H9 (cell line): ENCODE data around the gene NRXN3. TPM values are rescaled to one million over a fixed set of nuclear protein-coding genes. Genes with fewer than 3 reads are reported as not detected.

Experiments used
- DNase-seq: peaks from one replicate; pipeline ENCODE4 v3.0.0-alpha.2; 2017
- H2AFZ ChIP-seq: one replicate; pipeline ENCODE4 v1.6.1; 2013; ENCODE audit warnings: mild to moderate bottlenecking, low read length, control low read depth, moderate library complexity
- H2AK5ac ChIP-seq: 2 replicates; pipeline ENCODE4 v1.6.1; 2013; ENCODE audit warnings: low read length, control low read depth, mixed read lengths; ENCODE audit not compliant: insufficient read length
- H2BK120ac ChIP-seq: one replicate; pipeline ENCODE4 v1.6.1; 2013; ENCODE audit warnings: low read depth, mild to moderate bottlenecking, low read length, control low read depth, inconsistent platforms; ENCODE audit not compliant: poor library complexity, severe bottlenecking
- H2BK12ac ChIP-seq: 2 replicates; pipeline ENCODE4 v1.6.1; 2013; ENCODE audit warnings: low read length, control low read depth, mixed read lengths, low read depth; ENCODE audit not compliant: insufficient read length
- H2BK15ac ChIP-seq: 2 replicates; pipeline ENCODE4 v1.6.1; 2013; ENCODE audit warnings: low read depth, low read length, control low read depth
- H2BK20ac ChIP-seq: one replicate; pipeline ENCODE4 v1.6.1; 2013; ENCODE audit warnings: low read depth, mild to moderate bottlenecking, low read length, control low read depth, inconsistent platforms; ENCODE audit not compliant: poor library complexity, severe bottlenecking
- H2BK5ac ChIP-seq: 2 replicates; pipeline ENCODE4 v1.6.1; 2013; ENCODE audit warnings: low read length, control low read depth, mixed read lengths; ENCODE audit not compliant: insufficient read length
- H3K14ac ChIP-seq: 2 replicates; pipeline ENCODE4 v1.6.1; 2013; ENCODE audit warnings: low read length, control low read depth; ENCODE audit not compliant: insufficient read depth
- H3K18ac ChIP-seq: 2 replicates; pipeline ENCODE4 v1.6.1; 2013; ENCODE audit warnings: low read depth, mild to moderate bottlenecking, mixed read lengths, low read length, control low read depth; ENCODE audit not compliant: insufficient read length
- H3K23ac ChIP-seq: 2 replicates; pipeline ENCODE4 v1.6.1; 2013; ENCODE audit warnings: low read length, control low read depth, mixed read lengths, low read depth; ENCODE audit not compliant: insufficient read length
- H3K23me2 ChIP-seq: 2 replicates; pipeline ENCODE4 v1.6.1; 2013; ENCODE audit warnings: low read depth, mild to moderate bottlenecking, mixed read lengths, low read length, control low read depth; ENCODE audit not compliant: insufficient read length, poor library complexity, severe bottlenecking
- H3K27ac ChIP-seq: 2 replicates; pipeline ENCODE4 v1.5.1; 2013; ENCODE audit warnings: low read length, control low read depth, mixed read lengths, low read depth; ENCODE audit not compliant: insufficient read length
- H3K27me3 ChIP-seq: 2 replicates; pipeline ENCODE4 v1.6.1; 2013; ENCODE audit warnings: low read length, control low read depth, inconsistent platforms; ENCODE audit not compliant: insufficient read depth
- H3K4ac ChIP-seq: 2 replicates; pipeline ENCODE4 v1.6.1; 2013; ENCODE audit warnings: low read depth, mild to moderate bottlenecking, control low read depth, inconsistent platforms, low read length, moderate library complexity
- H3K4me1 ChIP-seq: 2 replicates; pipeline ENCODE4 v1.6.1; 2013; ENCODE audit warnings: low read length, control low read depth, inconsistent platforms; ENCODE audit not compliant: insufficient read depth
- H3K4me2 ChIP-seq: 2 replicates; pipeline ENCODE4 v1.6.1; 2013; ENCODE audit warnings: low read length, control low read depth, mixed read lengths; ENCODE audit not compliant: insufficient read length, insufficient read depth
- H3K56ac ChIP-seq: 2 replicates; pipeline ENCODE4 v1.6.1; 2013; ENCODE audit warnings: low read depth, mild to moderate bottlenecking, mixed read lengths, low read length, control low read depth; ENCODE audit not compliant: insufficient read length
- H3K79me1 ChIP-seq: 2 replicates; pipeline ENCODE4 v1.6.1; 2013; ENCODE audit warnings: low read depth, mild to moderate bottlenecking, moderate library complexity, low read length, control low read depth, inconsistent platforms; ENCODE audit not compliant: insufficient read depth, poor library complexity, severe bottlenecking
- H3K79me2 ChIP-seq: 2 replicates; pipeline ENCODE4 v1.6.1; 2013; ENCODE audit warnings: low read length, control low read depth, inconsistent platforms; ENCODE audit not compliant: insufficient read depth
- H3K9ac ChIP-seq: 2 replicates; pipeline ENCODE4 v1.6.1; 2013; ENCODE audit warnings: low read length, control low read depth, mixed read lengths; ENCODE audit not compliant: insufficient read length; ENCODE audit errors: extremely low read depth
- H3K9me3 ChIP-seq: one replicate; pipeline ENCODE4 v1.6.1; 2013; ENCODE audit warnings: low read depth, low read length, inconsistent platforms; ENCODE audit not compliant: control insufficient read depth
- H3T11ph ChIP-seq: one replicate; pipeline ENCODE4 v1.6.1; 2013; ENCODE audit warnings: mild to moderate bottlenecking, low read length, control low read depth, inconsistent platforms
- H4K20me1 ChIP-seq: one replicate; pipeline ENCODE4 v1.6.1; 2013; ENCODE audit not compliant: control insufficient read depth, insufficient read length, insufficient read depth
- H4K5ac ChIP-seq: 2 replicates; pipeline ENCODE4 v1.6.1; 2013; ENCODE audit warnings: low read depth, mild to moderate bottlenecking, mixed read lengths, low read length, control low read depth; ENCODE audit not compliant: insufficient read length
- H4K8ac ChIP-seq: replicated peaks from 2 replicates; pipeline ENCODE4 v1.6.1; 2013; ENCODE audit warnings: low read length, control low read depth, mixed read lengths, low read depth; ENCODE audit not compliant: insufficient read length
- H4K91ac ChIP-seq: 2 replicates; pipeline ENCODE4 v1.6.1; 2013; ENCODE audit warnings: low read depth, mild to moderate bottlenecking, moderate library complexity, mixed read lengths, low read length, control low read depth; ENCODE audit not compliant: insufficient read length
- H3K27ac Mint-ChIP-seq, 3 experiments: 2 replicates in 2 of 3; 3 replicates in 1 of 3; pipeline ENCODE4 v1.8.0; 2020 to 2021; ENCODE audit warnings: mixed read lengths in 3 of 3, mild to moderate bottlenecking in 1 of 3, moderate library complexity in 1 of 3
- H3K27me3 Mint-ChIP-seq: 2 replicates; pipeline ENCODE4 v1.8.0; 2021; ENCODE audit warnings: low read depth, mild to moderate bottlenecking, moderate library complexity, mixed read lengths
- H3K36me3 Mint-ChIP-seq, 3 experiments: 2 replicates in 2 of 3; 3 replicates in 1 of 3; pipeline ENCODE4 v1.8.0; 2020 to 2021; ENCODE audit warnings: low read depth in 3 of 3, mixed read lengths in 3 of 3; ENCODE audit not compliant: insufficient read depth in 1 of 3
- H3K4me1 Mint-ChIP-seq, 2 experiments: 2 replicates each; pipeline ENCODE4 v1.8.0; 2020; ENCODE audit warnings: mixed read lengths in 2 of 2
- H3K4me3 Mint-ChIP-seq, 2 experiments: 2 replicates in 1 of 2; 3 replicates in 1 of 2; pipeline ENCODE4 v1.8.0; 2020 to 2021; ENCODE audit warnings: mild to moderate bottlenecking in 2 of 2, mixed read lengths in 2 of 2, moderate library complexity in 1 of 2
- H3K9me3 Mint-ChIP-seq, 2 experiments: 2 replicates in 1 of 2; 3 replicates in 1 of 2; pipeline ENCODE4 v1.8.0; 2020; ENCODE audit warnings: mild to moderate bottlenecking in 2 of 2, mixed read lengths in 2 of 2, moderate library complexity in 1 of 2
- CTCF ChIP-seq: fragments of 200-600 bp; sonication (generic); conservative IDR thresholded peaks from 3 replicates; pipeline ENCODE4 v1.8.0; 2021; ENCODE audit warnings: antibody characterized with exemption, mild to moderate bottlenecking
- WGBS: extraction: QIAGEN DNeasy Blood & Tissue Kit; methylation state at CpG from one replicate; pipeline ENCODE4 v1.1.7; 2013; ENCODE audit warnings: missing lambda C conversion rate, low lambda C conversion rate, mixed read lengths; ENCODE audit not compliant: insufficient read length; ENCODE audit errors: extremely low coverage; 5-methylcytosine and 5-hydroxymethylcytosine counted together
- total RNA-seq: library from RNA; stranded (reverse); gene quantifications from 2 replicates; pipeline ENCODE4 v1.2.1, GENCODE V29; 2021

The NRXN3 gene
- total RNA-seq, 1 experiment from 2014 or later = 1.8 TPM

DNA sequence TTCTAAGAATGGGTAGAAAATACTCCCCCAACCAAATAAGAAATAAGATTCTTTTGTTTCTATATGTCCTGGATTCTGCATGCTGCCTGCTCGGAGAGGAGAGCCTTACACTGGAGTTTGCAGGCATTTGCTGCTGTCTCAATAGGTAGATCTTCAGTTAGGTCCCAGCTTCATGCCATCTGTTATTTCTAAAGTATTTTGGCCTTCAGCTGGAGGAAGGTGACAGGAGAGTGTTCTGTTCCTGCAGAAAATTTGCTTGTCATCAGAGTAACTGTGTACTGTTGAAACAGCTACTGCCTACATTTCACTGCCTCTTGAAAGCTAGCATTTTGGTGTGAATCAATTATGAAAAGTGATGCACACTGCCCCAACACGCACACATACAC, 966.9 kb downstream of the NRXN3 start:
- no peaks in the 10 kb centered on the region for H3K79me1 ChIP-seq
- H4K8ac ChIP-seq = no peak overlapping the region
- no CpG with 5 or more reads among the region's 2 CpGs for WGBS
- Mint-ChIP-seq H3K27ac (no peak overlapping the region), H3K36me3 (peaks cover under 1 to 9% (median under 1%) of the 10 kb centered on the region in 3 experiments; a peak in 4 of 7 replicates), H3K9me3 (peaks cover 9 to 11% of the 10 kb centered on the region in 2 experiments), H3K4me3 (no peak overlapping the region), H3K4me1 (peaks cover 13 to 14% of the 10 kb centered on the region in 2 experiments), H3K27me3 (no peaks in the 10 kb centered on the region)
- no peak overlapping the region for H3K23ac ChIP-seq
- no peak overlapping the region for H2BK15ac ChIP-seq
- no peak for TF ChIP-seq CTCF
- no peak overlapping the region for H3K9ac ChIP-seq
- H3K23me2 ChIP-seq = no peaks in the 10 kb centered on the region
- no peak overlapping the region for H2BK5ac ChIP-seq
- no peak overlapping the region for H3K18ac ChIP-seq
- no peak overlapping the region for H2BK120ac ChIP-seq
- H3K27me3 ChIP-seq = no peaks in the 10 kb centered on the region
- H2AFZ ChIP-seq = no peak overlapping the region
- H2BK12ac ChIP-seq = no peak overlapping the region
- no peak overlapping the region for H3K4ac ChIP-seq
- H3K14ac ChIP-seq = no peak overlapping the region
- no peak overlapping the region for H3K4me2 ChIP-seq
- no peaks in the 10 kb centered on the region for H3K4me1 ChIP-seq
- H3K27ac ChIP-seq = no peak overlapping the region
- no peak overlapping the region for H3T11ph ChIP-seq
- no peak overlapping the region for H4K91ac ChIP-seq
- H3K9me3 ChIP-seq = no peaks in the 10 kb centered on the region
- no peak overlapping the region for H4K5ac ChIP-seq
- H2BK20ac ChIP-seq = no peak overlapping the region
- H2AK5ac ChIP-seq = no peak overlapping the region
- no peaks in the 10 kb centered on the region for H3K79me2 ChIP-seq
- DNase-seq = no peak
- no peaks in the 10 kb centered on the region for H4K20me1 ChIP-seq
- no peak overlapping the region for H3K56ac ChIP-seq
